NCI-H2196 (cell line): Measurements from ENCODE around the gene PLOD2.

Experiments used
- DNase-seq: peaks from one replicate; lab custom pipeline; 2025; ENCODE audit not compliant: unreplicated experiment; lab: John Stamatoyannopoulos, UW

The PLOD2 gene

GRCh38 chr3:146052056-146052790, 108.8 kb downstream of the PLOD2 start:
- DNase-seq, result no peak

DNA sequence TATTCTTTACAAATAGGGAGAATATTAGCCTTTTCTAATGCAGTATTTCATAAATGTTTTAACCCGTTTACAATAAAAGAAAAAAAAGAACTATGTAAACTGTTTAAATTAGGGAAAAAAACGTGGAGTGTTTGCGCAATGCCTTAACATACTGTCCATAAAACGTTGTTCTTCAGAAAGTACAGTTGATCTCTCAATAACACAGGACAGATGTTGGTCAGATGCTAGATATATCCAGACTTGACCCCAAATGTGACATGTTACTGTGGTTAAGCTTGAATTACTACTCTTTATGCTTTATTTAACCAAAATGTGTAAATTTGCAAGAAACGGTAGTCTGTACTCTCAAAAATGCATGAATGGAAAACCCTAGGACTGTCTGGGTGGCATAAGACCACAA, 110.3 kb downstream of the PLOD2 start:
- DNase-seq, result no peak

GRCh38 chr3:146047485-146047884, 113.5 kb downstream of the PLOD2 start:
- no peak for DNase-seq

DNA sequence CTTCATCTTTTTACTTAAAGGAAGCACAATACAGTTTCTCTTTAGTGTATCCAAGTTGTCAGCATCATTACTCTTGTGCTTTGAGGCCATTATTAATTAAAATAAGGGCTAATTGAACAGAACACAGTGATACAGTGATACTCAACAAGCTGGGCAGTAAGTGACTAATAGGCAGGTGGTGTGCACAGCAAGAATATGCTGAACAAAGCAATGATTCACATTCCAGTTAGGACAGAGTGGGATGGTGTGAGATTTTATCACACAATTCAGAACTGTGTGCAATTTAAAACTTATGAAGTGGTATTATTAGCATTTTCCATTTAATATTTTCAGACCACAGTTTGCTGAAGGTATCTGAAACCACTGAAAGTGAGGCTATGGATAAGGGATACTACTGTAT, 116.9 kb downstream of the PLOD2 start:
- no peak for DNase-seq

GRCh38 chr3:146040630-146041029, 120.4 kb downstream of the PLOD2 start:
- DNase-seq, result no peak

GRCh38 chr3:146037697-146038096, 123.3 kb downstream of the PLOD2 start:
- DNase-seq, result no peak

DNA sequence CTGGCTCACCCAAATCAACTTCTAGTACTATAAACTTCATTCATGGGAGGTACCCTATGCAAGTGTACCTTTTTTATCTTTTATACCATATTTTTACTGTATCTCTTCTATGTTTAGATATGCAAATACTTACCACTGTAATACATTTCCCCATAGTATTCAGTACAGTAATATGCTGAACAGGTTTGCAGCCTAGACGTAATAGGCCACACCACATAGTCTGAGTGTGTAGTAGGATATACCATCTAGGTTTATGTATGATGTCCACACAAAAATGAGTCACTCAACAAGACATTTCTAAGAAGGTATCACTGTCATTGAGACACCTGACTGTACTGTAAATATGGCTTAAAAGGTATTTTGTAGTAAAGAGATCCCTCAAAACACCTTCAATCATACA, 124.7 kb downstream of the PLOD2 start:
- no peak for DNase-seq

GRCh38 chr3:146035366-146035765, 125.6 kb downstream of the PLOD2 start:
- no peak for DNase-seq

DNA sequence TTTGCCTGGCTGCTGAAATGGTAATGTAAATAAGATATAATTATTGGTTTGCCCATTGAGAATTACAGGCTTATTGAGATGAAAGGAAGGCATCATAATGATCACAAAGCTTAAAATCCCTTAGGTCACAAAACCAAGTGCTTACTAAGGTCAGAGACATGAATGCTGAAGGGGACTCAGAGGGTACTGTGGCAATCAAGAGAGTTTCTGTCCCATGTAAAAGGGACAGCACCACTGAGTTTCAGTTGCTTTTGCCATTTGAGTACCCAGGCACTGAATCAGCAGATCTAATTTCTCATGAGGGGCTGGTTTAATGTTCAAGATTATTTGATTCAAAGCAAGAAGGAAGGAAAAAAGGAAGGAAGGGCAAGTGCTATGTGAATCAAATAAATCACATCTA, 127.0 kb downstream of the PLOD2 start:
- DNase-seq, result no peak

DNA sequence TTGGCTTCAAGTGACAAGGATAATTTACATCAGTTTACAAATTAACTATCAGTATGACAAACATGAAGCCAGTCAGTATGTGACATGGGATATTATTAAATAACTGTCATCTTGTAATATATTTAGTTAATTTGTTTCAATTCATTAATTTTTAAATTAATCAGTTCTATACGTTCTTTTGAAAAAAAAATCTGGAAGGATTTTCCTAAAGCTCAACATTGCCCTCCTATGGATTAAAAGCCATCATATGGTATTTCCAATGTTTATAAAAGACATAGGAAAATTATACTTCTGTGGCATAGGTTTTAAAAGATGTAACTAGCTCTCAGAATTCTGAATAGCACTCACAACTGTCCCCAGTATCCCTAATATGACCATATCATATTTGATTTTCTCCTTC, 134.4 kb downstream of the PLOD2 start:
- no peak for DNase-seq

GRCh38 chr3:146024260-146024659, 136.7 kb downstream of the PLOD2 start:
- no peak for DNase-seq

DNA sequence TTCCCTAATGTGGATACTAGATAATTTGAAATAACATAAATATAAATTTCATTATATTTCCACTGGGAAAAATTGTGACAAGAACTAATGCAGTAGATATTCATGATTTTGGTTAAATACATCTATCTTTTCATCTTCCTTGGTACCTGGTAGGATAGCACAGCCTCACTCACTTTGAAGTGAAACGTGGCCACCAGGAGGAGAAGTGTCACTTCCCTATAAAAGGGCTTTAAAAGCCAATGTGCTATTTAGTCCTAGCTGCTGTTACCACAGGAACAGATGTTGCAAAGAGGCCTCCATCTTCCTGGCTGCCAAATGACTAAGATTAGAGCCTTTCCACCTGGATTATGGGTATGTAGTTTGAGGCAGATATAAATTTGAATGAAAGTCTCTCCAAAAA, 140.0 kb downstream of the PLOD2 start:
- DNase-seq, result no peak

- DNase-seq, result no peak
Observed at GRCh38 chr3:146019508-146019907, 141.5 kb downstream of the PLOD2 start.
